C4-2B (cell line): ENCODE results near the gene SSH3.

Experiments
- H3K27ac ChIP-seq: fragments of 450-650 bp; 2 replicates; pipeline ENCODE4 v1.5.1; 2017
- ZFX ChIP-seq: fragments of 450-650 bp; IDR thresholded peaks from 2 replicates; pipeline ENCODE4 v1.6.1; 2017
- TF ChIP-seq, protein P1 (sequence below): fragments of 450-650 bp; conservative IDR thresholded peaks from 2 replicates; pipeline ENCODE4 v1.5.1; 2017; ENCODE audit warnings: mild to moderate bottlenecking

SSH3 gene

DNA sequence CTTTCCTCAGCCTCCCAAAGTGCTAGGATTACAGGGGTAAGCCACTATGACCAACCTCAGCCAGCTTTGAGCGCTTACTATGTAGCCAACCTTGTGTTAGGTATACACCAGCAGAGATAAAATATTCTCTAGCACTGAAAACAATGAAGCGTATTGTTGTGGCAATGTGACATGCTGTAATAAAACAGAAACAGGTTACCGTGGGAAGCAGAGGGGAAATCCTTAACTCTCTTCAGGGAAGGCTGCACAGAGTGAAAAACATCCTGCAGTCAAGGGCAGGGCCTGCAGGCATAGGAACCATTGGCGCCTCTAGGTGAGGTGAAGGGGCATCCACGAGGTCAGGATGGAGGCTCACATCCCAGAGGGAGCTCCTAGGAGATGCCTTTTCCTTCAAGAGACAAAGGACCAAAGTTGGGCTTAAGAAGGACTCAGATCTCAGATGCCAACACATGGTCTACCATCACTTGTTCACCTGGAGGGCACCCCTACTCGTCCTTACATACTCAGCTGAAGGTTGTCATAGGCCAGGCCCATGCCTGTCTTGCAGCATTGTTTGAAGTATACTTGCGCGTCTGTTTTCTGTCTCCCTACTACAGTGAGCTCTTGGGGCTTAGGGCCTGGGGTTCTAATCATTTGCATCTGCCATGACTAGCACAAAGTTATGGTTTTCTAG, 42.1 kb downstream of the SSH3 start:
- no peak for TF ChIP-seq ZFX
- TF ChIP-seq, protein P1, sequence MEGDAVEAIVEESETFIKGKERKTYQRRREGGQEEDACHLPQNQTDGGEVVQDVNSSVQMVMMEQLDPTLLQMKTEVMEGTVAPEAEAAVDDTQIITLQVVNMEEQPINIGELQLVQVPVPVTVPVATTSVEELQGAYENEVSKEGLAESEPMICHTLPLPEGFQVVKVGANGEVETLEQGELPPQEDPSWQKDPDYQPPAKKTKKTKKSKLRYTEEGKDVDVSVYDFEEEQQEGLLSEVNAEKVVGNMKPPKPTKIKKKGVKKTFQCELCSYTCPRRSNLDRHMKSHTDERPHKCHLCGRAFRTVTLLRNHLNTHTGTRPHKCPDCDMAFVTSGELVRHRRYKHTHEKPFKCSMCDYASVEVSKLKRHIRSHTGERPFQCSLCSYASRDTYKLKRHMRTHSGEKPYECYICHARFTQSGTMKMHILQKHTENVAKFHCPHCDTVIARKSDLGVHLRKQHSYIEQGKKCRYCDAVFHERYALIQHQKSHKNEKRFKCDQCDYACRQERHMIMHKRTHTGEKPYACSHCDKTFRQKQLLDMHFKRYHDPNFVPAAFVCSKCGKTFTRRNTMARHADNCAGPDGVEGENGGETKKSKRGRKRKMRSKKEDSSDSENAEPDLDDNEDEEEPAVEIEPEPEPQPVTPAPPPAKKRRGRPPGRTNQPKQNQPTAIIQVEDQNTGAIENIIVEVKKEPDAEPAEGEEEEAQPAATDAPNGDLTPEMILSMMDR, result no peak
- H3K27ac ChIP-seq, result peak overlapping the region; percentile 27

DNA sequence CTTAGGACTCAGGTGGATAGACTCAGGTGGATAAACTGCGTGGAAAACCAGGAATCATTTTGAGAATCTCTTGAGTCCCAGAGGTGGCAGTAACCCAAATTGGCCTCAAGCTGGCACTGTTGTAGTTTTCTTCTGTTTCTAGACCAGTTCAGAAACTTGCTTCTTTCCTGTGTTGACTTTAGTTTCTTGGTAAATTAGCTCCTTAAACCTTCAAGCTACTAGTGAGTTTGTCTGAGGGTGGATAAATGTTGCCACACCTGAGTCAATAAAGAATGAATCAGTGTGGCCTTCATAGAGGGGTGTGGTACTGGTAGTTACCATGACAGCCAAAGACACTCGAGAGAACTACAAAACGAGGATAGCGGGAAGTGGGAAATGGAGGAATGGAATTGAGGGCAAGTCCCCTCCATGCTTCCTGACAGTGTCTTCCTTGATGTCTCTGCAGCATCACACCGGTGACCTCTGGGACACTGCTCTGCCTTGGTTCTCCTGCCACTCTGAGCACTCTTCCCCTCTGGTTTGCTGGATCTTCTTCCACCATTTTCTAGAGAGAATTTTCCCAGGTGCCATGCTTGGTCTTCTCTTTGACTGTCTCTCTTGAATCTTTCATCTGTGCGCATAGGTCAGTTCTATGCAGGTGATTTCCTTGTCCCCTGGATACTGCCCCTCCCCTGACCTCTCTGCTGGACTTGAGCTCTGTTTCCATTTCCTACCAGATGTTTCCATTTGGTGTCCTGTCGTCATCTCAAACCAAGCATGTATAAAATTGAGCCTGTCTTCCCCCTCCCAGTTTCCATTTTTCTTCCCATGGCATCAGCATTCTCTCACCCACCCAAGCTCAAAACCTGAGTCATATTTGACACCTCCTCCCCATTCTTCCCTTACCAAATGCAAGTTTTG, 42.8 kb downstream of the SSH3 start:
- TF ChIP-seq, protein P1, result peak; percentile 85
- no peak for TF ChIP-seq ZFX

DNA sequence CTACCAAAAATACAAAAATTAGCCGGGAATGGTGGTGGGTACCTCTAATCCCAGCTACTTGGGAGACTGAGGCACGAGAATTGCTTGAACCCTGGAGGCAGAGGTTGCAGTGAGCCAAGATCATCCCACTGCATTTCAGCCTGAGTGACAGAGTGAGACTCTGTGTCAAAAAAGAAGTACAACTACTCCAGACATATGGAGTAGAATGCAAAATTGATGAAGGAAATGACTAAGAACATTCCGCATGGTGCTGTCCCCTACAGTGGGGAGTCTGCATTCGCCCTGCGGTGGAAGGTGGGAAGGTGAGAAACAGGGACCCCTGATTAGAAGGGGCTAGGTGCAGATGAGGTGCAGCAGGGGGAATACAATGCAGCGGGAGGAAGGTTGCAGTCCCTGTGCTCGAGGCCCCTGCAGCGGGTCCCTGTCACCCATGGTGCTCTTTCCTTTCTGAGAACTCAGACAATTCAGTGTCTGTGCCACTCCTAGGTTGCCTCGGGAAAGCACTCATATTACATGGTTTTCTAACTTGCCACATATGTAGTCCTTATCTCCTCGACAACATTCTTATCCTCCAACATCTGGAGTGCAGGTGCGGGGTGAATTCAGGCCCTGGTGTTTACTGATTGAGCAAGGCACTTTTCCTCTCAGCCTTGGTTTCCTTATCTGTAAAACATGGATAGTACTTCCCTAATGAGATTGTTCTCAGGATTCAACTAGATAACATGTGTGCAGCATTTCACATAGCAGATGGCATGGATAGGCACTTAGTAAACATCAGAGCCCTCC, 44.8 kb downstream of the SSH3 start:
- TF ChIP-seq, protein P1, result no peak
- no peak for TF ChIP-seq ZFX
- H3K27ac ChIP-seq, result no peak overlapping the region

More for the DNA sequence above, 42.8 kb downstream of the SSH3 start:
- H3K27ac ChIP-seq, result peak overlapping the region; percentile 27

DNA sequence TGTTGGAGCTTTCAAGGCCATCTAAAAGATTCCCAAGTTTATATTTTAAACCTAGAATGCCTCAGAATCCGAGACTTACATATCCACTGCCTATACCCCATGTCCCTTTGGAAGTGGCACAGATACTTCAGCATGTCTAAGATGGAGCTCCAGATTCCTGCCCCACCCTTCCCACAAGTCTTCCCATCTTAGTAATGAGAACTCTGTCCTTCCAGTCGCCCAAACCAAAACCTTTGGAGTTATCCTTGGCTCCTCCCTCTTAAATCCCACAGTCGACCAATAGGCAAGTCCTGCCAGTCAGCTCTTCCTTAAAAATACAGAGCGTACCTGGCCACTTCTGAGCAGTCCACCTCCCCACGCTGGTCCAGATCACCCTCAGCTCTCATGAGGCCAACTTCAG, 45.7 kb downstream of the SSH3 start:
- TF ChIP-seq ZFX, result no peak
- TF ChIP-seq, protein P1, result no peak
- H3K27ac ChIP-seq, result no peak overlapping the region

DNA sequence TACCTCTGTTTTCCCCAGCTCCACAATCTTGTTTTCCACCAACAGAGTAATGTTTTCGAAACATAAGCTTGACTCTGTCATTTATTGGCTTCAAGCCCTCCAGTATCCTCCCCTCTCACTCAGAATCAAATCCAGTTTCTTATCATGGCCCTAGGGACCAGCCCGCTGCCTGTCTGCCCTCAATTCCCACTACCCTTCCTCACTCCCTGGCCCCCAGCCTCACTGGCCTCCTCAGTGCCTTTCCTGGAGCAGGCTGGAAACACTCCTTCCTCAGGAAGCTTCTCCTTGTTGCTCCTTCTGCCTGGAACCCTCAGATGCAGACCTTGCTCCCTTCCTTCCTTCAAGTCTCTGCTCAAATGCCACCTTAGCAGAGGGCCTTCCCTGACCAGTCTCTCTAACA, 46.1 kb downstream of the SSH3 start:
- H3K27ac ChIP-seq, result no peak overlapping the region

DNA sequence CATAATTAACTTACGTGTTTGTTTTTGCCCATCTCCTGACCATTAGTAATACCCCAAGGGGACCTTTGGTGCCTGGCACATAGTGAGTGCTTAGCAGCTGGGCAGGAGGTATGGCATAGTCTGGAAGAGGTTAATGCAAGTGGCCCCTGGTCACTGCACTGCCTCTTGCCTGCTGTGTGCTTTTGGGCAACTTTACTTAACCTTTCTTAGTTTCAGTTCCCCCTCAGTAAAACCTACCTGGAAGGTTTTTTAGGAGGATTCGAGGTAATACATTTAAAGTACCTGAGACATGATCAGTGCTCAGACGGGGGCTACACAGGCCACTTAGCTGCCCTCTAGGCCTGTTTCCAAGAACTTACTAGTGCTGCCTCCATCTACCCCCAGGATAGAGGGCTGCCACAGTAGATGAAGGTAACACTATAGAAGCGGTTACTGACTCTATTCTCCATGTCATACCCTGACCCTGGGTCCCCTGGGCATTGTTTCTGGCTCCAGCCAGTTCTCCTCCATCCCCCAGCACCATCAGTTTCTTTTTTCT, 46.7 kb downstream of the SSH3 start:
- no peak for TF ChIP-seq ZFX
- TF ChIP-seq, protein P1, result no peak
- no peak overlapping the region for H3K27ac ChIP-seq

More for the DNA sequence above, 46.1 kb downstream of the SSH3 start:
- TF ChIP-seq, protein P1, result no peak
- no peak for TF ChIP-seq ZFX
